ENCODE results near the gene TBC1D16. TPM values are rescaled to one million over a fixed set of nuclear protein-coding genes. Genes with fewer than 3 reads are reported as not detected.

The TBC1D16 gene
- total and polyA plus RNA-seq, 4 donors: 7.3 to 48.5 (median 16.5) TPM

GRCh38 chr17:79985361-79985942 lies 50.2 kb downstream of the TBC1D16 start:
- Histone ChIP-seq H3K27ac (ENCODE audit: low read depth in 1 of 2, low read length in 1 of 2) (no peak overlapping the region), H3K9me3 (ENCODE audit: control insufficient read depth in 4 of 4, insufficient read depth in 3 of 4, low read length in 3 of 4) (no peaks in the 10 kb centered on the region), H3K36me3 (ENCODE audit: control insufficient read depth in 4 of 4, insufficient read depth in 4 of 4, low read length in 4 of 4) (no peaks in the 10 kb centered on the region), H3K4me1 (ENCODE audit: control insufficient read depth in 5 of 5, insufficient read depth in 5 of 5, low read length in 5 of 5) (peaks cover 0 to 44% (median 12%) of the 10 kb centered on the region in 5 donors), H3K4me3 (no peak overlapping the region), H3K27me3 (ENCODE audit: control insufficient read depth in 3 of 3, insufficient read depth in 3 of 3, low read length in 2 of 3) (no peaks in the 10 kb centered on the region), H3K9ac (ENCODE audit: insufficient read depth in 1 of 2, low read length in 2 of 2) (no peak overlapping the region)
- TF ChIP-seq CTCF (IDR thresholded peaks at IDR 0.05; ENCODE audit: control extremely low read depth, extremely low read depth): no peak
- 93 to 94% methylated on average over 17 of the region's 17 CpGs for whole genome bisulfite sequencing, 2 donors
- DNase-seq (no peak), ATAC-seq (ENCODE audit: insufficient read depth, low FRiP score) (no peak)

DNA sequence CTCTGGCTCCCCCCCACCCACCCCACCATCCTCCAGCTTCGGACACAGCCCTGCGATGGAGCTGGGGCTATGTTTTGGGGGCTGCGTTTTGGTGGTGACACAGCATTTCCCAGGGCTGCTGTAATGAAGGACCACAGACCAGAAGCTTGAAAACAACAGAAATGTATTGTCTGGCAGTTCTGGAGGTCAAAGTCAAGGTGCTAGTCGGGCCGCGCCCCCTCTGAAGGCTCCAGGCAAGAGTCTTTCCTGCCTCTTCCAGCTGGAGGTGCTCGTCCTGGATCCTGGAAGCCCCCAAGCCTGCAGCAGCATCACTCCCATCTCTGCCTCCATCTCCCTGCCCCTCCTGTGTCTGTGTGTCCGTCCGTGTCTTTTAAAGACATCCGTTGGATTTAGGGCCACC lies 50.8 kb downstream of the TBC1D16 start:
- ATAC-seq (ENCODE audit: insufficient read depth, low FRiP score) (no peak), DNase-seq (no peak)
- no peaks in the 10 kb centered on the region for H3K9me3 ChIP-seq (ENCODE audit: control insufficient read depth in 4 of 4, insufficient read depth in 3 of 4, low read length in 3 of 4)
- H3K27ac ChIP-seq (ENCODE audit: low read depth in 1 of 2, low read length in 1 of 2): no peak overlapping the region
- H3K4me1 ChIP-seq (ENCODE audit: control insufficient read depth in 5 of 5, insufficient read depth in 5 of 5, low read length in 5 of 5): peaks cover 0 to 40% (median 12%) of the 10 kb centered on the region in 5 donors
- H3K36me3 ChIP-seq (ENCODE audit: control insufficient read depth in 4 of 4, insufficient read depth in 4 of 4, low read length in 4 of 4): no peaks in the 10 kb centered on the region
- H3K4me3 ChIP-seq: no peak overlapping the region
- no peak overlapping the region for H3K9ac ChIP-seq (ENCODE audit: insufficient read depth in 1 of 2, low read length in 2 of 2)
- no peak for TF ChIP-seq CTCF (IDR thresholded peaks at IDR 0.05; ENCODE audit: control extremely low read depth, extremely low read depth)
- WGBS, 2 donors: 75 to 86% methylated on average over 10 of the region's 10 CpGs
- H3K27me3 ChIP-seq (ENCODE audit: control insufficient read depth in 3 of 3, insufficient read depth in 3 of 3, low read length in 2 of 3): no peaks in the 10 kb centered on the region

DNA sequence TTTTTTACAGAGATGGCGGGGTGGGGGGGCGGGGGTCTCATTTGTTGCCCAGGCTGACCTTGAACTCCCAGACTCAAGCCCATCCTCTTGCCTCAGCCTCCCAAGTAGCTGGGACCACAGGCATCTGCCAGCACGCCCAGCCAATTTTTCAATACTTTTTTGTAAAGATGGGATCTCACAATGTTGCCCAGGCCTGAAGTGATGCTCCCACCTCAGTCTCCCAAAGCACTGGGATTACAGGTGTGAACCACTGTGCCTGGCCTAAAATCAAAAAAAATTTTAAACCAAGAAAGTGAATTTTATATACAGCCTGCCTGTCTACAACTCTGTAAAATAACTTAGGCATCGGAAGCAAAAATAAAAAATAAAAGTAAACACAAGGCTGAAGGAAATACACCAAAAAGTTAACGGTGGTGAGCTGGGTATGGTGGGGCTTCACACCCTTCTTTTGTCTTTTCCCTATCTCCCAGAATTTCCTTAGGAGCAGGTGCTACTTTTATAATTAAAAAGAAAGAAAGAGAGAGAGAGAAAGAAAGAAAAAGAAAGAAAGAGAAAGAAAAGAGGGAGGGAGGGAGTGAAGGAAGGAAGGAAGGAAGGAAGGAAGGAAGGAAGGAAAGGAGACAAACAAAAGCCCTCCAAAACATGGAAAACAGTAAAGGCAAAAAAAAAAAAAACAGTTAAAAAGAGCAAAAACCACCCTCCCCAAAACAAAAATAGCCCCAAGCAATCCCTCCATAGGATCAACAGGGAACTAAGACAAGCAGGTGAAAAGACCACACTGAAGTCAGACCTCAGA lies 51.4 kb downstream of the TBC1D16 start:
- no peak overlapping the region for H3K9ac ChIP-seq (ENCODE audit: insufficient read depth in 1 of 2, low read length in 2 of 2)
- H3K27me3 ChIP-seq (ENCODE audit: control insufficient read depth in 3 of 3, insufficient read depth in 3 of 3, low read length in 2 of 3): no peaks in the 10 kb centered on the region
- TF ChIP-seq CTCF (IDR thresholded peaks at IDR 0.05; ENCODE audit: control extremely low read depth, extremely low read depth): no peak
- ATAC-seq (ENCODE audit: insufficient read depth, low FRiP score) (no peak), DNase-seq (no peak)
- no peak overlapping the region for H3K27ac ChIP-seq (ENCODE audit: low read depth in 1 of 2, low read length in 1 of 2)
- H3K36me3 ChIP-seq (ENCODE audit: control insufficient read depth in 4 of 4, insufficient read depth in 4 of 4, low read length in 4 of 4): no peaks in the 10 kb centered on the region
- 89 to 91% methylated on average over 5 of the region's 5 CpGs for WGBS, 2 donors
- no peaks in the 10 kb centered on the region for H3K9me3 ChIP-seq (ENCODE audit: control insufficient read depth in 4 of 4, insufficient read depth in 3 of 4, low read length in 3 of 4)
- H3K4me3 ChIP-seq: no peak overlapping the region
- peaks cover 0 to 36% (median 12%) of the 10 kb centered on the region in 5 donors for H3K4me1 ChIP-seq (ENCODE audit: control insufficient read depth in 5 of 5, insufficient read depth in 5 of 5, low read length in 5 of 5)

Measured in lung (tissue), 12 donors.